Loucy (cell line): Measurements from ENCODE around the gene SAP25.

Experiments used
- H2AFZ ChIP-seq: fragments of 200-600 bp; sonication (generic); 2 replicates; pipeline ENCODE4 v1.6.0; 2016; ENCODE audit warnings: antibody characterized with exemption, mild to moderate bottlenecking, low read length, moderate library complexity
- H3F3A ChIP-seq: fragments of 200-600 bp; 2 replicates; pipeline ENCODE4 v1.6.0; 2016; ENCODE audit warnings: antibody characterized with exemption, low read depth, mild to moderate bottlenecking
- H3K27me3 ChIP-seq: fragments of 200-600 bp; sonication (generic); 2 replicates; pipeline ENCODE4 v1.6.1; 2014; ENCODE audit warnings: low read length, mild to moderate bottlenecking; ENCODE audit not compliant: insufficient read depth, poor library complexity, severe bottlenecking
- H3K36me3 ChIP-seq: fragments of 200-600 bp; sonication (generic); 2 replicates; pipeline ENCODE4 v1.6.1; 2016; ENCODE audit warnings: low read length; ENCODE audit not compliant: insufficient read depth
- H3K4me1 ChIP-seq: fragments of 200-600 bp; sonication (generic); 2 replicates; pipeline ENCODE4 v1.5.1; 2014; ENCODE audit warnings: low read length, mild to moderate bottlenecking; ENCODE audit not compliant: insufficient read depth, poor library complexity, severe bottlenecking
- H3K4me2 ChIP-seq: fragments of 200-600 bp; sonication (generic); 2 replicates; pipeline ENCODE4 v1.6.0; 2014; ENCODE audit warnings: antibody characterized with exemption, low read length, low read depth, mild to moderate bottlenecking; ENCODE audit not compliant: poor library complexity, severe bottlenecking
- H3K4me3 ChIP-seq: fragments of 200-600 bp; sonication (generic); 2 replicates; pipeline ENCODE4 v1.5.1; 2014; ENCODE audit warnings: low read length, mild to moderate bottlenecking, mixed read lengths; ENCODE audit not compliant: poor library complexity, severe bottlenecking
- H3K79me2 ChIP-seq: fragments of 200-600 bp; sonication (generic); 2 replicates; pipeline ENCODE4 v1.6.1; 2014; ENCODE audit warnings: low read length; ENCODE audit not compliant: insufficient read depth
- H3K9ac ChIP-seq: fragments of 200-600 bp; sonication (generic); 2 replicates; pipeline ENCODE4 v1.6.0; 2014; ENCODE audit warnings: mild to moderate bottlenecking, low read depth, low read length, moderate library complexity; ENCODE audit not compliant: poor library complexity, severe bottlenecking
- H3K9me2 ChIP-seq: fragments of 200-600 bp; sonication (generic); replicated peaks from 2 replicates; pipeline ENCODE4 v1.6.1; 2016; ENCODE audit warnings: low read depth, low read length, mixed read lengths
- H3K9me3 ChIP-seq: fragments of 200-600 bp; sonication (generic); 2 replicates; pipeline ENCODE4 v1.6.1; 2014; ENCODE audit warnings: mild to moderate bottlenecking, antibody characterized with exemption, low read length, low read depth; ENCODE audit not compliant: insufficient read depth
- H4K20me1 ChIP-seq: fragments of 200-600 bp; sonication (generic); 2 replicates; pipeline ENCODE4 v1.6.0; 2014; ENCODE audit warnings: antibody characterized with exemption, low read length, mild to moderate bottlenecking; ENCODE audit not compliant: insufficient read depth, poor library complexity, severe bottlenecking
- CTCF ChIP-seq: fragments of 200-600 bp; sonication (generic); conservative IDR thresholded peaks from 2 replicates; pipeline ENCODE4 v1.5.1; 2014; ENCODE audit warnings: mild to moderate bottlenecking, antibody characterized with exemption, low read length
- EZH2phosphoT487 ChIP-seq: fragments of 200-600 bp; IDR thresholded peaks from 2 replicates; pipeline ENCODE4 v1.6.1; 2018; ENCODE audit warnings: antibody characterized with exemption, mild to moderate bottlenecking, moderate library complexity, borderline replicate concordance

Gene SAP25

GRCh38 chr7:100574362-100575205 lies 884 bp upstream of the SAP25 start:
- no peaks in the 10 kb centered on the region for H4K20me1 ChIP-seq

GRCh38 chr7:100572949-100573675 lies 588 bp downstream of the SAP25 start:
- Histone ChIP-seq H3F3A (no peaks in the 10 kb centered on the region), H3K4me1 (peaks cover 20% of the 10 kb centered on the region), H3K4me3 (no peak overlapping the region), H3K9me2 (no peaks in the 10 kb centered on the region), H3K4me2 (no peak overlapping the region), H3K79me2 (no peaks in the 10 kb centered on the region), H3K9me3 (no peaks in the 10 kb centered on the region), H3K36me3 (peaks cover 34% of the 10 kb centered on the region; the same call in 1 of the 2 replicates), H3K9ac (no peak overlapping the region), H3K27me3 (no peaks in the 10 kb centered on the region), H2AFZ (no peak overlapping the region), H4K20me1 (no peaks in the 10 kb centered on the region)
- TF ChIP-seq EZH2phosphoT487: no peak
- no peak for TF ChIP-seq CTCF

More at GRCh38 chr7:100574362-100575205, 884 bp upstream of the SAP25 start:
- TF ChIP-seq CTCF (no peak), EZH2phosphoT487 (no peak)
- H3K9me2 ChIP-seq: no peaks in the 10 kb centered on the region
- H3K9me3 ChIP-seq: no peaks in the 10 kb centered on the region
- no peaks in the 10 kb centered on the region for H3F3A ChIP-seq
- peaks cover 49% of the 10 kb centered on the region; the same call in 1 of the 2 replicates for H3K36me3 ChIP-seq
- H3K4me1 ChIP-seq: peaks cover 7% of the 10 kb centered on the region
- H3K4me3 ChIP-seq: no peak overlapping the region
- no peaks in the 10 kb centered on the region for H3K27me3 ChIP-seq
- no peak overlapping the region for H2AFZ ChIP-seq
- H3K79me2 ChIP-seq: no peaks in the 10 kb centered on the region; the same call in 1 of the 2 replicates
- no peak overlapping the region for H3K9ac ChIP-seq
- no peak overlapping the region for H3K4me2 ChIP-seq

- Histone ChIP-seq H2AFZ (no peak overlapping the region), H4K20me1 (no peaks in the 10 kb centered on the region), H3K9me2 (no peaks in the 10 kb centered on the region), H3K27me3 (no peaks in the 10 kb centered on the region), H3K4me1 (peaks cover 27% of the 10 kb centered on the region), H3K9ac (no peak overlapping the region), H3K4me2 (no peak overlapping the region), H3K9me3 (no peaks in the 10 kb centered on the region), H3F3A (no peaks in the 10 kb centered on the region), H3K79me2 (no peaks in the 10 kb centered on the region), H3K4me3 (no peak overlapping the region), H3K36me3 (peaks cover 27% of the 10 kb centered on the region; the same call in 1 of the 2 replicates)
- no peak for TF ChIP-seq EZH2phosphoT487
- no peak for TF ChIP-seq CTCF
These were observed 1.3 kb downstream of the SAP25 start for GRCh38 chr7:100572281-100572948.
